ENCODE measurements around the gene SSTR4.
A peak's percentile ranks its signal among the peaks of the same experiment; 100 is the strongest.

Gene SSTR4

DNA sequence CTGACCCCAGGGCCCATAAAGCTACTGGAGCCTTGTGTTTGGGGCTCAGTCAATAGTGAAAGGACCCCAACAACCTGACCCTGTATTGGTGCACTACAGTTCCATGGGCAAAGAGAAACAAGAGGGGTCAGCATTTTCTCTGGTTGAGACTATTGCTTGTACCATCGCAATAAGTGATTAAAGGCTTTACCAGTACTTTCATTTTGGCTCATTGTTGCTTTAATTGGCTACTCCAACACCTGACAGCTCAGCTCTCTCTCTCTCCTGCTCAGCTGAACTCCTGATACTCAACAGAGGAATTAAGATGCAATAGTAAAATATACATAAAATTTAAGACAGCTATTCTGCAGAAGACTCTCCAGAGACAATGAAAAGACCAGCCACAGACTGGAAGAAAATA lies 33.2 kb downstream of the SSTR4 start:
- no peak for DNase-seq

DNA sequence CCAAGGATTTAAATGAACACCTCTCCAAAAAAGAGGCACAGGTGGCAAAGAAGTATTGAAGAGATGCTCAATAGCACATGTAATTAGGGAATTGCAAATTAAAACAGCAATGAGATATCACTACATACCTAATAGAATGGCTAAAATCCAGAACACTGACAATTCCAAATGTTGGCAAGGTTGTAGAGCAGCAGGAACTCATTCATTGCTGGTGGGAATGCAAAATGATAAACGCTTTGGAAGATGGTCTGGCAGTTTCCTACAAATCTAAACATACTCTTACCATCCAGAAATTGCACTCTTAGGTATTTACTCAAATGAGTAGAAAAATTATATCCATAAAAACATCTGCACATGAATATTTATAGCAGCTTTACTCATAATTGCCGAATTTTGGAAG lies 34.0 kb downstream of the SSTR4 start:
- no peak for DNase-seq

DNA sequence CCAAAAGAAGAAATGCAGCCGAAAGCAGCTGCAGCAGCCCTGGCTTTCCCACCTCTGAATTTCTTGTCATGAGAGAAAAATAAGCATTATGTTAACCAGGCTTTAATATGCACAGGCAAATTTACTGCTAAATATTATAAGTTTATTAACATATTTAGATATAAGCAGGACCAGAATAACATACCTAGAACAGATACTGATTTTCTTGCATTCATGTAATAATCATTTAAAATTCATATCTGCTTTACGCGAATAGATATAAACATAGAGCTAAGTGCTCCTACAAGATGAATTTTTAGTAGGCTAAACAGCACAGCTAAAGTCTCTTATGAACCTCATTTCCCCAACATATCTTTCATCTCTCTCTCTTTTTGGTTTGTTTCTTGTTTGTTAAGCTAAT lies 36.3 kb downstream of the SSTR4 start:
- DNase-seq: no peak

DNA sequence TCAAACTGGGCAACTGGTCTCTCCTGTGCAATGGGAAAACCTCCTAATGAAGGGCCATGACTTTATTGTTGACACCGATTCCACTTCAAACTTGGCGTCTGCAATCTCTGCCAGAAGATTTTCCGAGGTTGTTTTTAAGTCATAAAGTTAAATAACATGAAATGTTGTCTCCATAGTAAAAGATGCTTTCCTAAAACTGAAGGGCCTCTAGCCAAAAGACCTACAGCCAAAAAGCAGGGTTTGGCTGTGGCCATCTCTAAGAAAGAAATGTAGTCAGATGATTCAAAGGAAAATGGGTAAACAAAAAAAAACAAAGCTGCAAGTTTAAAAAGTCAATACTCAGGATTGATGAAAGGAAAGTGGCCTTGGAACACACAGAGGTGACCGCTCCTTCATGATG lies 36.9 kb downstream of the SSTR4 start:
- DNase-seq: no peak

DNA sequence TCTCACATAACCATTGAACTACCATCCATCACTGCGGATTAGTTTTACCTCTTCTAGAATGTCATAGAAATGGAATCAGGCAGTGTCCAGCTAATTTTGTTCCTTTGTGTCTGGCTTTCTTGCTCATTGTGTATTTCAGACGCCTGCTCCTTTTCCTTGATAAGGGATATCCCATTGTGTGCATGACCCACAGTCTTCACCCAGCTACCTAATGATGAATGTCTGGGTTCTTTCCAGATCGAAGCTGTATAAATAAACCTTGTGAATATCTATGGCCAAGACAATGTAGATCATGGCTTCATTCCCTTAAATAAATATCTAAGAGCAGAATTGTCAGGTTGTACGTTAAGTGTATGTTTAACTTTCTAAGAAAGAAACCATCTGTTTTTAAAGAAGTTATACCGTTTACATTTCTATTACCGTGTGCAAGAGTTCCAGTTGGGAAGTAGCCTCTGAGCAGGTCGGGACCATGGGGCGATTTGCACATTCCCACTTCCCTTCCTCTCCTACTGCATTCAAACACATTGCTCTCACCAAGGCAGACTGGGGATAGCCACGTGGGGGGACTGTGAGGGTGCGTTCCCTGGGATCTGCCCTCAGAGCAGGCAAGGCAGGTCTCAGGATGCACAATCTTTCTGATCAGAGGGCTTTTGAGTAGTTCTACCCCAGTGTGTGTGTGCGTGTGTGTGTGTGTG lies 37.9 kb downstream of the SSTR4 start:
- DNase-seq: no peak

- no peak for DNase-seq
These were observed 38.9 kb downstream of the SSTR4 start for GRCh38 chr20:23074052-23074451.

DNA sequence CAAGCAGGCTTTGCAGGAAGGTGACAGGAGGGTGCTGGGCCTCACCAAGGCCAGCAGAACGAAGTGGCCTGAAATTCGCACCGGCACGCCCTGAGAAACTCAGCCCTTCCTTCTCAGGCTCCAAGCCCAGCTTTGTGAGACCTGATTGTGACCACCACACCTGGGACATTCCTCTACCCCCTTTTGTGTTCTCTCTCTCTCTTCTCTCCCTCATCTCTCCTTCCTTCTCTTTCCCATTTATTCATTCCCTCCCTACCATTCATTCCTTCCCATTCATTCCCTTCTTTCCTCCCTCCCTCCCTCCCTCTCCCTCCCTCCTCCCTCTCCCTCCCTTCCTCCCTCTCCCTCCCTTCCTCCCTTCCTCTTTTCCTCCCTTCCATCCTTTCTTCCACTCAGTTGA lies 42.2 kb downstream of the SSTR4 start:
- DNase-seq: no peak

DNA sequence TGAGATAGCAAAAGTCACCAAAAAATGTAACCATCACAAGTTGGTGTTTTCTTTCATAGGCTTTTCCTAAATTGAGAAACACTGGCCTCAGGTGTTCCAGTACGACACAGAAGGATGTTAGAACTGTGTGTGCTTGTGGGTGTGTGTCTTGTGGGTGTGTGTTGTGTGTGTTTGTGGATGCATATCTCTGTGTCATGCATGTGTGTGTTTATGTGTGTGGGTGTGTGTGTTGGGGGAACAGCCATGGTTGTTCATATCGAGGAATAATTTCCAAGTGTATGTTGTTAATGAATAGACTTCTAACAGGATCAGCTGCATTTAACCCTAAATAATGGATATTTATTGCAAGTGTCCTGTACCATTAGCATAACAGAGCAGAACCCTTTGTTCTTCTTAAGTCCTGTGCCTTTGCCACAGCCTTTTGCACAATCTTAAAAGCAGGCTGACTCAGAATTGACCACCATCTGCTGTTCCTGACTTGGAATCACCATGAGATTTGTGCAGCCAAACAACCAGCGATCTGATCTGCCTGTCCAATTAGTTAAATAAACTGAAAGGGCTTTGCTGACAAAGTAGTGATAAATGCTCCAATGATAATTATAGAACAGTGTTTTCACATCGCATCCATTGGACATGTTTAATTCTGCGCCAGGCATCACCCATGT lies 43.4 kb downstream of the SSTR4 start:
- no peak for DNase-seq

- DNase-seq: no peak
These were observed 43.9 kb downstream of the SSTR4 start for GRCh38 chr20:23079016-23079351.

- no peak for DNase-seq
These were observed 44.8 kb downstream of the SSTR4 start for GRCh38 chr20:23079926-23080325.

DNA sequence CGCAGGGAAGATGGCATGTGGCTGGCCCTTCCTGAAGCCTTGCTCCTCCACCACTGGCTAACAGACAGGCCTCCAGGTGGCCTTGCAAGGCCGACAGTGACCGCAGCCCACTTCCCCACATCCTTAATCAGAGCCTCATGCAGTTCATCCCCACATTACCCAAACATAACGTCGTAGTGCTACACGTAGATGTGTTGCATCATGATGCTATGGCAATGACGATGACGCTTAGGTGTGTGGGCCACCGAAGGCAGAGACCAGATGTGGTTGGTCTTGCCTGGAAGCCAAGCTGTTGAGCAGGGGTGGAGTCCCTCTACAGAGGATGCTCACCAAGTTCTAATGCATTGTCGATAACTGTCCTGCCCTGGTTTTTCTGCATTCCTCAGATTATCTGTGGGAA lies 45.4 kb downstream of the SSTR4 start:
- DNase-seq: no peak

DNA sequence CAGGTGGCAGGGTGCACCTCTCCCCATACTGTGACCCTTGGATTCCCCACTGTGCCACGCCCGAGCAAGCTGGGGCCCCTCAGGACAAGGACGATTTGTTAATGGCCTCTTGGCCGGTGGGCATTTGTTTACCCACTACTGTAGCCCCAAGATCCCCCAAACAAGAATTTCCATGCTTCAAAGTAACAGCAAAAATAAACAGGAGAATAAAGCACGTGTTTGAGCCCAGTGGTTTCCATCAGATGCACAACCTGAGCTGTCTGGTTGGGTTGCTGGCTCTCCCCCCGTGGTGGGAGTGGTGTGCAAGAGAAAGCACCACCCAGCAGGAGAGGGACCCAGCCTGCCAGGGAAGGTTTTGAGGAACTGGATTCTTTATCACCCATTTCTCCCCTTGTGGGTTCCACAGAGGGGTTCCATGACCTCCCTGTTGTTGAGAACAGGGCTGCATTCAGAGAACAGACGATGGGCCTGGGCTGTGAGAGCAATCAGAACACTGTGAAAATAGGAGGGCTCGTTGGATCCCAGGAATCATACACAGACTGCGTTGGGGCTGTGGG lies 46.2 kb downstream of the SSTR4 start:
- no peak for DNase-seq

DNA sequence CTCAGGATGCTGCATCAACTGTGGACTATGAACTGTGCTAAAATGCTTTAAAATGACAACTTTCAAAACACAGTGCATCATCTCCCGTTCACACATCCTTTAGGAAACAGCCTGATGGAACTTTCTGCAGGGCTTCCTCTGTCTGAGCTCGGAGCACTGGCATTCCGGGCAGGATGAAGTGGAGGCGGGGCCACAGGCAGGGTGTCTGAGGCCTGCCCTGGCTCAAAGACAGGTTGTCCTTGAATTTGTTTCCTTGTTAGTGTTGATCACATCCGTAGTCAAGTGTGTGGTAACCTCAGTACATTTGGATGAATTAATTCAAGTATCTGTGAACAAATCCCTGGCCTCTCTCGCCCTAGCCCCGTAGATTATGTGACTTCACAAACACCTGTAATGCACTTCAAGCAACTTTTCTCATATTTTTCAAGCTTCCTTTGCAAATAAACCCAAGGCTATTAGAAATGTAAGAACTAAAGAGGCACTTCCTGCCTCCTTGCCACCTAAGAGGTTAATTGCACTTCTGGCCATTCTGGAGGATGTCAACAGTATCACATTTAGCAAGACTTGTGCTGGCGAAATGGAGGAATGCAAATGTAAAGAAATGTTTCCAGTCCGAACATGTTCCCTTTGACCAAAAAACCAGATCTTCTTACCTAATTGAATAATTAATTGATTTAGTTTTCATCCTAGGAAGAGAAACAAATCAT lies 47.9 kb downstream of the SSTR4 start:
- DNase-seq: peak; percentile 43

GRCh38 chr20:23083553-23084220 lies 48.6 kb downstream of the SSTR4 start:
- no peak for DNase-seq

- DNase-seq: no peak
These were observed 49.3 kb downstream of the SSTR4 start for GRCh38 chr20:23084282-23084844.

DNA sequence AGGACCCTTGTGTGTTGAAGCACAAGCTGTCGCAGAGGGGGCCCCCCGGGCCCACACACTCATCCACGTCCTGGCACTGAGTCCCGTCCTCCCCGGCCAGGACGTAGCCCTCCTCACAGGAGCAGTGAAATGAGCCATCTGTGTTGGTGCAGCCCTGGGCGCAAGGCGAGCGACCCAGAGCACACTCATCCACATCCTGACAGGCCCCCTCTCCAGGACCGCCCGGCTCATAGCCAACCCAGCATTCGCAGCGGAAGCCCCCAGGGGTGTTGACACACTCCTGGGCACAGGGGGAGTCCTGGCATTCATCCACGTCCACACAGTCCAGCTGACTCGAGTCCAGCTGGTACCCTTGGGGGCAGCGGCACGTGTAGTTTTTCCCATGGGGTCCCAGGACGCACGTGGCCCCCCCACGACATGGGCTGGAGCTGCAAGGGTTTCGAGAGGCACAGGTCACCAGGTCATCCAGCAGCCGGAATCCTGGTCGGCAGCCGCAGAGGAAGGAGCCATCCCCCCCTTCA lies 49.8 kb downstream of the SSTR4 start:
- DNase-seq: no peak

DNA sequence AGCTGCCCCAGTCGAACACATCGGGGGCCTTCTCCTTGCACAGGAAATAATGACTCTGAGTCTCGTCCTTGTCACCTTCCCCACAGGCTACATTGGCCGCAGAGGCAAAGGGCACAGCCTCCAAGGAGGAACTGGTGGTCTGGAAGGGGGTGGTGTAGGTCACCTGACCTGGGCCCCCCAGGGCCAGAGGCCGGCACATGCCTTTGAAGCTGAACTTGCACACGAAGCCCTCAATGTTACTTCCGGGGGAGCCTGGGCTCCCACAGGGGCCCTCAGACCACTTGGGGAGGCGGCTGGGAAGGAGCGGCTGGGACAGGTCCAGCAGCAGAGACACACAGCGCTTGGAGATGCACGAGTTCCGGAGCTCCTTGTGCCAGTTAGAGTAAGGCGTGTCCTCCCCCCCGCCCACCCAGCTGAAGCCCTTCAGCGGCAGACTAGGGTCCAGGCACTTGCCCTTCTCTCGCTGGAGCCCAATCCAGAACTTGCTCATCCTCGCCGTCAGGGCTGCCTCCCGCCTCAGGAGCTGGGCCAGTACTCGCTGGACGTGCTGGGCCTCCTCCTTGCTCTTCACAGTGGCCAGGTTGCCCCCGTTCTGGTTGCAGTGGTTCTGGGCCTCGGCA lies 50.4 kb downstream of the SSTR4 start:
- no peak for DNase-seq

GRCh38 chr20:23086056-23086566 lies 51.0 kb downstream of the SSTR4 start, which contains the start of gene CD93:
TSS of gene CD93 (minus strand) at chr20:23086324. CDS start at chr20:23086192, 132 bp downstream.
- no peak for DNase-seq

DNA sequence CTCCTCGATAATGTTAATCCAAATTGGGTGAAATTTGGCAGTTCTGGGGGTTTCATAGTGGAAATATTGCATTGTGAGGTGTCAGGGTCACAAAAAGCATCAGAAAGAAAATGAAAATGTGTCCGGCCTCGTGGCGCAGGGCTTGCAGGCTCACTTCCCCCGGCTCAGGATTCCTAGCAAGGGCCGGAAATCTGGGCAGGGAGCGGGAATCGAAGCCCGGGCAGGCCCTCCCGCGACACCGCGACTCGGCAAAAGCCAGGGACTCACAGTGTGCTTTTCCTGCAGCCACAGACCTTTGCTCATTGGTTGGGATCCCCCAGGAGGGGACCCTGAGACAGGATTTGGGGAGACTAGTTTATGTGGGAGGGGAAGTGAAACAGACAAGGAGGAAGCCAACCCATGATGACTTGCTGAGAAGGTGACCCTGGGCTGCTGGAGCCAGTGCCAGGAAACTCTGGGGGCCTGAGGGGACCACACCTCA lies 51.9 kb downstream of the SSTR4 start:
- no peak for DNase-seq

DNA sequence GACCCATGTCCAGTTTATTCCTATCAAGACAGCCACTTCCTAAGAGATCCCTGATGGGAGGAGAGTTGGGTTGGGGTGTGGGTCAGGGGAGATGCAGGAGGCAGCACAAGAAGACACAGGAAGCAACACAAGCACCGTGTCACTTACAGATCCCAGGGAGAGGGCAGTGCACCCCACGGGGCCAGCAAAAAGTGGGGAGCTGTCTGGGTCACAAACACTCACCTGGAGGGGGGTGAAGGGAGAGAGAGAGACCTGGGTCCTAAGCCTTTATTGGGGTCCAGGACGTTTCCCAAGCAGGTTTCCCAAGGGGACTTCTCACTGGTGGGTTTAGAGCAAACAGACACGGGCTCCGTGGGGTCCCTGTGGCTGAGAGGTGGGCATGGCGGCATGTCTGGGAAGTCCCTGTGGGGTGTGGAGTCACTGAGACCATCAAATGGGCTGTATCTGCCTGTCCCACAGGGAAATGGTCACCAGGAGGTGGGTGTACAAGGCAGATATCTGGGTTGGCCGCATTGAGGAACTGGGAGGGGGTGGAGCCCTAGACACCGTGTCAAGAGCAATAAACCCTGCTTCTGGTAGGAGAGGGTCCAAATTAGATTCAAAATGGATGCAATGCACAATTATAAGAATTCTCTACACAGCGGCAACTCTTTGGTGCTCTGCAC lies 52.6 kb downstream of the SSTR4 start:
- no peak for DNase-seq
